Activated CD4-positive, alpha-beta T cell treated with anti-CD3 and anti-CD28 coated beads, Interleukin-2, amount 50 U/mL, for 16 hours (primary cell): Measurements from ENCODE around the gene DGCR8.

ENCODE experiments used
- DNase-seq: peaks from one replicate; pipeline ENCODE4 v3.0.0-alpha.2; 2020

DGCR8 gene

GRCh38 chr22:20111689-20112622 lies 31.9 kb downstream of the DGCR8 start:
- no peak for DNase-seq

GRCh38 chr22:20112623-20113511 lies 32.8 kb downstream of the DGCR8 start:
- DNase-seq, result no peak

DNA sequence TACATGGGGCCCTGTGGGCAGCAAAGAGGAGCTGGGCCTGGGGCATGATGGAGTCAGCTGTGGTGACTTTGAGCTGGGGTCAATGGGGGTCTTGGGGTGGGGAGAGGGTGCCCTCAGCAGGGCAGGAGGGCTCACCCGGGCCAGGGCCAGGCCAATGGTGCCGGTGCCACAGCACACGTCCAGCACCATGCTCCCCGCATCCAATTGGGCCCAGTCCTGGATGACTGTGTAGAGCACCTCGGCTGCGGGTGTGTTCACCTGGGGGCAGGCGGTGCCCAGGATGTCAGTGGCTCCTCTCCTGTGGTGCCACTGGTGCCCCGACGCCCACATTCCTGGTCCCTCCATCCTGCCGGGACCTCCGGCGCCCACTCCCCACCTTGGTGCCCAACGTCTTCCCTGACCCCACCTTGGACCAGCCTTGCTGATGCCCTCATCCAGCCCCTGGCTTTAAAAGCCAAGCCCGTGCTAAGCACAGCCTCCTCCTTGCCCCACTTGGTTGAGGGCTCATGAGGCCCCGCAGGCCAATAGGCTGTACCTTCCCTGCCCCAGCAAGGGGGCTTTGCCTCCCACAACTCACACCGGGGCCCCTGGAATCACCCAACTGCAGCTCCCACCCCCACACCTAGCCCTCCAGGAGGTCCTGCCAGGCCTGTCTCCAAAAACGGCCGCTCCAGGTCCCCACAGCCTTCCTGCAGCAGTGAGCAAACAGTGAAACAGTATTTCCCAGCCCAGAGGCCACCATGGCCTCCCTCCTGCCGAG lies 33.7 kb downstream of the DGCR8 start:
- no peak for DNase-seq

GRCh38 chr22:20114506-20115475 lies 34.8 kb downstream of the DGCR8 start:
- no peak for DNase-seq

- no peak for DNase-seq
These were observed 35.8 kb downstream of the DGCR8 start, which contains the start of gene RANBP1 for GRCh38 chr22:20115691-20116375. RANBP1 (plus strand) TSS chr22:20116104; CDS start chr22:20116185, 81 bp downstream.

- DNase-seq, result no peak
These were observed 36.4 kb downstream of the DGCR8 start for GRCh38 chr22:20116376-20116950.

GRCh38 chr22:20116951-20117632 lies 37.1 kb downstream of the DGCR8 start, which contains the start of gene TRMT2A:
TRMT2A (minus strand) TSS chr22:20117226; CDS start chr22:20116906, 320 bp downstream.
- DNase-seq, result peak; percentile 98

DNA sequence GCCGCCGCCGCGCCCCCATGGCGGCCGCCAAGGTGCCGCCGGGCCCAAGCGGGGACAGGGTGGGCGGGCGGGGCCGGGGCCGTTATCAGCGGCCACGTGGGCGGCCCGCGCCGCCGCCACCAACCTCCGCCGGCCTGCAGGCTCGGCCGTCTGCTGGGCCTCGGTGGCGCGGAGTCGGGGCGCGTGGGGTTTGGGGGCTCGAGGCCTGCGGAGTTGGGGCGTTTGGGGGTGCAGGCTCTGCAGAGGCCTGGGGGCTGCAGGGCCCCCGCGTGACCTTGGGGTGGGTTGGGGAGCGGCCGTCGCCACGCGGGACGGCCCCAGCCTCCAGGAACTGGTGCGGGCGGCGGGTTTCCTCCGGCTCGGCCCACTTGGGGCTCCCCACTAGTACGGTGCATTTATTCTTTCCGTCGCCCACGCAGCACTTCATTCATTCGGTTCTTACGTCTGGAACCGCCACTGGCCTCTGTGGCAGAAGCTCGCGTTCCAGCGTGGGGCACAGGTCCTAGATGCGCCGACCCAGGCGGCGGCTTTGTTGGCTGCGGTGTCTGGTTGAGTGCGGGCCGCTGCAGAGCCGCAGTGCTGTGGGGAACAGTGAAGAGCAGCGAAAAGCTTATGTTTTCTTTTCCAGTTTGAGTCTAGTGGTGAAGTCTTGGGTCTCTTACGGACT lies 37.7 kb downstream of the DGCR8 start:
- peak; percentile 61 for DNase-seq

DNA sequence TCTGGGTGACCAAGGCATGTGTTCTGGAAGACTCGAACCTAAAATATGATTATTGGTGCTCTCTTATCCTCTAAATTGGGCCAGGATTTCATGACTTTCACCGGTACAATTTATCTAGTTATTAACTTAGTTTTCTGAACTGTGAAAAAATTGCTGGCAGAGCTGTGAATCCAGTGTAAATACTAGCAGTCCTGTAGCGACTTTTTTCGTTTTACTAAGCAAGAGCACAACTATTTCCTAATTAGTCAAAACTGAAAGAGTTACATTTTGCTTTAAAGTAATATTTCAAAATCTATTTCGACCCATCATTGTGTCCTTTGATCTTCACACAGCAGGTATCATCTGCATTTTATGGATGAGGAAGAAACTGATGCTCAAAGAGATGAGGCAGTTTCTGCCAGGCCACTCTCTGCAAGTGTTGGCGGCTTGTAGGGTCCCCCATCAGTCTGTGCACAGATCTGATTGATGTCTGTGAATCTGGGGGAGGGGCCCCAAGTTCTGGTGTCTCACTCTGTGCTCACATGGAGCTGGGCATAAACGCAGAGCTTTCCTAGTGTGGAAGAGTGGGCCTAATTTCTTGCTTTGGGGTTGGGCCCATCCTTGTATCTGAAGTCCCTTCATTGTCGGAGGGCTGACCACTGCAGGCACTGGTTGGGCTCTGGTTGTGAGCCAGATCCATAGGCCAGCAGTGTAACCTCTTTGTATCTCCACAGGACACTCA lies 38.4 kb downstream of the DGCR8 start:
- DNase-seq, result no peak

GRCh38 chr22:20121856-20122415 lies 41.9 kb downstream of the DGCR8 start:
- no peak for DNase-seq

DNA sequence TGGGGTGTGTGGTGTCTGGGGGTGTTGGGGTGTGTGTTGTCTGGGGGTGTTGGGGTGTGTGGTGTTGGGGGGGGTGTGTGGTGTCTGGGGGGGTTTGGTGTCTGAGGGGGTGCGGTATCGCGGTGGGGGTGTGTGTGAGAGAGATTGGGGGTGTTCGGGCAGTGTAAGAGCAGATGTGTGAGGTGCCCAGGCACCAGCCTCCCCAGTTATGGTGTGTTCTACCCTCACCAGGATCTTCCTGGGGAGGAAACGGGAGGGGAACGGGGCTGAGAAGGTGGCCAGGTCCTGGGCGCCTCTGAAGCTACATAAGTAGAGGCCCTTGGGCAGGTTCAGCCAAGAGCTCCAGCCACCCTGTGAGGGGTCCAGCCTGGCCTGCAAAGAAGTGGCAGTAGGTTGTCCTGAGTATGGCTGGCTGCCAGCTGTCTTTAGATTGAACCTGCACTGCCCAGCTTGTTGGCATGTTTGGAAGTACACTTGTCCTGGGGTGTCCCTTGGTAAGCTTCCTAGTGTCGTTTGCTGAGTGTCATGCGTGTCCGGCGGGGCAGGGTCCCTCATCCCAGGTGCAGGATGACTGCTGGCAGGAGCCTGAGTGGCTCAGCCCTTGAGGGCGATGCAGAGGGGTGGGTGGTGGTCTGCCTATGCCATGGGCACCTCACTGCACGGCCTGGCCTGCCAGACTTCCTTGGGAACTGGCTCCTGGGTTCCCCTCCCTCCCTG lies 43.5 kb downstream of the DGCR8 start:
- no peak for DNase-seq

DNA sequence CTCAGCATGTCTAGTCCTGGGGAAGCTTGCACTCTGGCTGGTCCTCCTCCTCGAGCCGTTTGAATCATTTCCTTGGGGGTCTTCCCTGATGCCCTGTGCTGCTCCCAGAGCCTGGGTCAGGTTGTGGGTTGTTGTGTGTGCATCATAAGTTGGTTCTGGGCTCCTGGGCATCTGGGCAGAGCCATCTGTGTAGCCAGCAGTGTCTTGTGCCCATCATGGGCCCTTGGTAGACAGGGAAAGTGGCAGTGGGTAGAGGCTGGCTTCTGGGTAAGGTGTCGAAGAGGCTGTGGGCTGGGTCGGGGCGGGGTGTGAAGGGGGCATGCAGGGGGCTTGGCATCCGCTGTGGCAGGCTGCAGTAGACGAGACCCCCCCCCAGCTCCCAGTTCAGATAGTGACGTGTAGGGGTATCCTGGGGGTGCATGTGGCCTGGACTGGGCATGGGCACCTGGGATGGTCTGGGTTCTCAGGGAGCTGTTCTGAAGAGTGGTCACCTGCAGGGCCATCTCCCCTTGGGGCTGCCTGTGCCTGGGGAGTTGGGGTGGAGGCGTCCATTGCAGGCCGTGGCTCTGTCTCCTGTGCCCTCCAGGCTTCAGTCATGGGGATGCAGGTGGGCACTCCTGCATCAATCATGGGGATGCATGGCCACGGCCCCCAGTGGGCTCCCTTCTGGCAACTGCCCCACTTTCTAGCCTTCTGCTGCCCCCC lies 44.2 kb downstream of the DGCR8 start:
- no peak for DNase-seq

DNA sequence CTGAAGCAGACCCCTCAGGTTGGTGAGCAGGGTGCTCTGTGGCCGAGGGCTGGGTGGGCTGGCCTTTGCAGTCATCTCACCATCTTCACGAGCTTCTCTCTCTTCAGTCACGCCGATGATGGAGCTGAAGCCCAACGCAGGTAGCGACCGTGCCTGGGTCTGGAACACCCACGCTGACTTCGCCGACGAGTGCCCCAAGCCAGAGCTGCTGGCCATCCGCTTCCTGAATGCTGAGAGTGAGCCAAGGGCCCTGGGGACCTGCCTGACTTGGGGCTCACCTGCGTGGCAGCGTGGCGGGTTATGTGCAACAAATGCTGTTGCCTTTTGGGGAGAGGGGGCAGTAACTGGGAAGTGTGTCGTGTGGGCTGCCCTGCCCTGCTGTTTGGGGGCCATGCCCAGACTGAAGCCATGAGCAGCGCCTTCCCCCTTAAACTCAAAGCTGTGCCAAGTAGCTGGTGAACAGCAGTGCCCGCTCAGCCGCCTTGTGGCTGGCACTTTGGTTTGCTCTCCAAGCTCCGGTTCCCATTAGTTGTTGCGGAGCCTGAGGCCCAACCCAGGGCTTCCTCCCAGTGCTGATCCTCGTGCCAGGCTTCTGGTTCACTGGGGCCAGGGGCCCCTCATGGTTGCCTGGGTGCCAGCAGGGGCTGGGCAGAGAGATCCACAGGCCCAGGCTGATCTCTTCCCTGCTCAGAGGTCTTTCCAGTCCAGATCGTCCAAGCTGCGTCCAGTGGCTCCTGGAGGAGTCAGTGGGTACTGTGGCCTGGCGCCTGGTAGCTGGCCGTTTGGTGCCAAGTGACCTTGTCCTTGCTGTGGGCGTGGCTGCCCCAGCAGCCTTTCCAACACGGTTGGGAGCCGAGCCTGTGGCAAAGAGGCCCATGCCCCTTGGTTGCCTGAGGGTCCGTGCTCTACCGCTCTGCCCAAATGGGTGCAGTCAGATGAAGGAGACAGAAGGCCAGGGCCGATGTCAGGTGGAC lies 45.4 kb downstream of the DGCR8 start:
- no peak for DNase-seq

DNA sequence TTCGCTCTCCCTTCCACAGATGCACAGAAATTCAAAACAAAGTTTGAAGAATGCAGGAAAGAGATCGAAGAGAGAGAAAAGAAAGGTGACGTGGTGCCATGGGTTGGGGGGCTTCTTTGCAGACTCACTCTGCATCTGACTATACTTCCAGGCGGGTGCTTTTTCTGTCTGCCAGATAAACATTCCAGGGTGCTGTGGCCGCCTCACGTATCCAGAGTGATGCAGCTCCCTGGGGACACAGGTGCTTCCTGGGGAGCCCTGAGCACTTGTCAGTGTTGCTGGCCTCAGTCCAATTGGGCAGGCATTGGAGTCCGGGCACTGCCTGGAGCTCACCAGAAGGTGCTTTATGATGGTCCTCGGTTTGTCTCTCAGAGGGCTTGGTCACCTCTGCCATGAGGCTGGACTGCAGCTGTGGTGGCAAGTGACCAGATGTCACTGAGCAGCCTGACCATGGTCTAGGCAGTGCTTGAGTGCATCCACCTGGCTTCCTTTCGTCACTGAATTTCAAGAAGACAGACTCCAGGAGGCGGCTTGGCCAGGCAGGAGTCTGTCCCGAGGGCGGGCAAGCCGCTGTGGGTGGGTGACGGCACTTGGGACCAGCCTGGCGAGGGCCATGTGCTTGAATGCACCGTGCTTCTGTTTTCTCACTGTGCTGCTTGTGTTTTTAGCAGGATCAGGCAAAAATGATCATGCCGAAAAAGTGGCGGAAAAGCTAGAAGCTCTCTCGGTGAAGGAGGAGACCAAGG lies 46.4 kb downstream of the DGCR8 start:
- DNase-seq, result no peak
